Ecto neural progenitor cell (in vitro differentiated cells): Measurements from ENCODE around the gene TIMM50.

ENCODE experiments used
- DNase-seq: peaks from one replicate; pipeline ENCODE4 v3.0.0-alpha.2; 2018; ENCODE audit warnings: low spot score

The TIMM50 gene

GRCh38 chr19:39500543-39500942, 19.9 kb downstream of the TIMM50 start:
- no peak for DNase-seq

GRCh38 chr19:39501340-39501739, 20.7 kb downstream of the TIMM50 start:
- no peak for DNase-seq

GRCh38 chr19:39502640-39503417, 22.2 kb downstream of the TIMM50 start:
- DNase-seq = peak; percentile 82

GRCh38 chr19:39506598-39506943, 25.9 kb downstream of the TIMM50 start:
- DNase-seq = no peak

GRCh38 chr19:39506944-39507714, 26.5 kb downstream of the TIMM50 start:
- peak; percentile 81 for DNase-seq

GRCh38 chr19:39507715-39508364, 27.2 kb downstream of the TIMM50 start:
- no peak for DNase-seq

GRCh38 chr19:39508629-39509028, 28.0 kb downstream of the TIMM50 start:
- DNase-seq = no peak

- DNase-seq = no peak
These were observed 28.6 kb downstream of the TIMM50 start for GRCh38 chr19:39509233-39509632.

- DNase-seq = no peak
These were observed 32.4 kb downstream of the TIMM50 start for GRCh38 chr19:39512988-39513387.

- DNase-seq = peak; percentile 84
These were observed 34.4 kb downstream of the TIMM50 start, which contains the start of gene SELENOV for GRCh38 chr19:39514840-39515550. TSS of gene SELENOV (plus strand) at chr19:39515139. CDS start at chr19:39515213, 74 bp downstream.

GRCh38 chr19:39515551-39516191, 35.0 kb downstream of the TIMM50 start:
- no peak for DNase-seq

GRCh38 chr19:39516270-39516669, 35.6 kb downstream of the TIMM50 start:
- DNase-seq = no peak

- DNase-seq = no peak
These were observed 36.8 kb downstream of the TIMM50 start for GRCh38 chr19:39517432-39517831.

- DNase-seq = no peak
These were observed 37.8 kb downstream of the TIMM50 start for GRCh38 chr19:39518458-39518857.

GRCh38 chr19:39518975-39519374, 38.3 kb downstream of the TIMM50 start:
- no peak for DNase-seq

- DNase-seq = no peak
These were observed 40.2 kb downstream of the TIMM50 start for GRCh38 chr19:39520541-39521484.

GRCh38 chr19:39524495-39524894, 43.9 kb downstream of the TIMM50 start:
- no peak for DNase-seq

- DNase-seq = no peak
These were observed 44.6 kb downstream of the TIMM50 start for GRCh38 chr19:39525205-39525604.

- DNase-seq = no peak
These were observed 51.2 kb downstream of the TIMM50 start for GRCh38 chr19:39531834-39532232.

- peak; percentile 98 for DNase-seq
These were observed 51.8 kb downstream of the TIMM50 start, which contains the start of gene EID2B for GRCh38 chr19:39532233-39533002. TSS of gene EID2B (minus strand) at chr19:39532852. CDS start at chr19:39532802, 50 bp downstream.
